NCI-H2107 treated with DMSO at 0.1 percent for 48 hours (cell line): ENCODE measurements around the gene ANKLE1.

Experiments
- DNase-seq: peaks from one replicate; lab custom pipeline; 2025; ENCODE audit not compliant: unreplicated experiment; lab: John Stamatoyannopoulos, UW

Gene ANKLE1

GRCh38 chr19:17306285-17306714 is 24.6 kb downstream of the ANKLE1 start:
- no peak for DNase-seq

- no peak for DNase-seq
These were observed 26.2 kb downstream of the ANKLE1 start for GRCh38 chr19:17307876-17308377.

- peak; percentile 98 for DNase-seq
These were observed 27.7 kb downstream of the ANKLE1 start, which contains the start of gene DDA1 for GRCh38 chr19:17309198-17309964. Gene DDA1 (plus strand): TSS chr19:17309563. CDS start chr19:17309655, 92 bp downstream.

- DNase-seq = no peak
These were observed 28.3 kb downstream of the ANKLE1 start for GRCh38 chr19:17309965-17310461.

GRCh38 chr19:17311455-17312188 is 29.9 kb downstream of the ANKLE1 start:
- DNase-seq = no peak

GRCh38 chr19:17312189-17313113 is 30.8 kb downstream of the ANKLE1 start:
- no peak for DNase-seq

GRCh38 chr19:17314007-17314593 is 32.4 kb downstream of the ANKLE1 start:
- DNase-seq = no peak

- no peak for DNase-seq
These were observed 37.3 kb downstream of the ANKLE1 start for GRCh38 chr19:17318966-17319365.

GRCh38 chr19:17319473-17320238 is 38.0 kb downstream of the ANKLE1 start:
- DNase-seq = no peak

- no peak for DNase-seq
These were observed 38.7 kb downstream of the ANKLE1 start for GRCh38 chr19:17320435-17320834.

- no peak for DNase-seq
These were observed 40.2 kb downstream of the ANKLE1 start for GRCh38 chr19:17321655-17322489.

GRCh38 chr19:17322854-17323253 is 41.2 kb downstream of the ANKLE1 start:
- no peak for DNase-seq

GRCh38 chr19:17323300-17323963 is 41.7 kb downstream of the ANKLE1 start:
- DNase-seq = no peak

- DNase-seq = no peak
These were observed 42.2 kb downstream of the ANKLE1 start for GRCh38 chr19:17323964-17324332.

- DNase-seq = no peak
These were observed 42.8 kb downstream of the ANKLE1 start for GRCh38 chr19:17324357-17325114.

- no peak for DNase-seq
These were observed 43.4 kb downstream of the ANKLE1 start for GRCh38 chr19:17325133-17325532.

GRCh38 chr19:17325881-17326594 is 44.3 kb downstream of the ANKLE1 start:
- DNase-seq = no peak
